H1 (cell line): ENCODE measurements around the gene HMCN2. TPM values are rescaled to one million over a fixed set of nuclear protein-coding genes. Genes with fewer than 3 reads are reported as not detected.

Source experiments
- CTCF ChIA-PET: fragments of 300-600 bp; sonication (Branson Sonifier 250); formaldehyde crosslinking; loops from one replicate; lab custom pipeline; 2021; ENCODE audit not compliant: partially characterized antibody; lab: Charles Lee
- POLR2A ChIA-PET: fragments of 300-600 bp; sonication (Branson Sonifier 250); formaldehyde crosslinking; loops from one replicate; lab custom pipeline; 2021; ENCODE audit warnings: inconsistent platforms; ENCODE audit not compliant: partially characterized antibody; lab: Charles Lee
- DNase-seq, 2 experiments: peaks; one replicate each; pipeline versions ENCODE4 v3.0.0 to v3.0.0-alpha.2; 2010 to 2022; ENCODE audit warnings: low spot score in 2 of 2, low read depth in 1 of 2, mixed read lengths in 1 of 2
- FAIRE-seq: peaks from 2 replicates; lab custom pipeline; 2011; peaks lifted over from hg19 to GRCh38; lab: Jason Lieb, UNC
- H2AFZ ChIP-seq: 2 replicates; pipeline ENCODE4 v1.8.1; 2012; ENCODE audit warnings: low read length, inconsistent platforms
- H2AK5ac ChIP-seq: 2 replicates; pipeline ENCODE4 v1.6.1; 2013; ENCODE audit warnings: low read depth, low read length
- H2BK120ac ChIP-seq: replicated peaks from 2 replicates; pipeline ENCODE3; 2013; ENCODE audit warnings: low read depth, low read length, inconsistent platforms
- H2BK12ac ChIP-seq: 2 replicates; pipeline ENCODE4 v1.6.1; 2013; ENCODE audit warnings: low read depth, low read length
- H2BK15ac ChIP-seq: 2 replicates; pipeline ENCODE4 v1.6.1; 2013; ENCODE audit warnings: low read length
- H2BK20ac ChIP-seq: 2 replicates; pipeline ENCODE4 v1.6.1; 2013; ENCODE audit warnings: low read length
- H2BK5ac ChIP-seq: 2 replicates; pipeline ENCODE4 v1.6.1; 2013; ENCODE audit warnings: low read depth, low read length
- H3K14ac ChIP-seq: 2 replicates; pipeline ENCODE4 v1.6.1; 2013; ENCODE audit warnings: inconsistent platforms; ENCODE audit not compliant: insufficient read length
- H3K18ac ChIP-seq: 2 replicates; pipeline ENCODE4 v1.6.1; 2013; ENCODE audit warnings: low read length; ENCODE audit errors: extremely low read depth
- H3K23ac ChIP-seq: 2 replicates; pipeline ENCODE4 v1.6.1; 2013; ENCODE audit warnings: inconsistent platforms; ENCODE audit not compliant: insufficient read length
- H3K23me2 ChIP-seq: 2 replicates; pipeline ENCODE4 v1.6.1; 2013; ENCODE audit warnings: low read depth, low read length
- H3K27ac ChIP-seq: 2 replicates; pipeline ENCODE4 v1.6.1; 2011; ENCODE audit warnings: low read depth, low read length, inconsistent platforms
- H3K27me3 ChIP-seq, 4 experiments: replicated peaks in 1 of 4; 1 replicate in 1 of 4; 2 replicates in 3 of 4; pipeline versions ENCODE4 v1.6.1 to v1.8.1; 2011 to 2013; ENCODE audit warnings: low read length in 3 of 4, mild to moderate bottlenecking in 3 of 4, inconsistent platforms in 2 of 4, mixed read lengths in 2 of 4, moderate library complexity in 1 of 4; ENCODE audit not compliant: control insufficient read depth in 3 of 4, insufficient read depth in 3 of 4; ENCODE audit errors: extremely low read depth in 1 of 4
- H3K36me3 ChIP-seq, 4 experiments: 2 replicates each; pipeline versions ENCODE4 v1.6.1 to v1.8.1; 2011 to 2013; ENCODE audit warnings: mild to moderate bottlenecking in 4 of 4, low read length in 3 of 4, moderate library complexity in 2 of 4, control low read depth in 1 of 4, inconsistent platforms in 1 of 4; ENCODE audit not compliant: insufficient read depth in 4 of 4, control insufficient read depth in 2 of 4
- H3K4ac ChIP-seq: replicated peaks from 2 replicates; pipeline ENCODE3; 2013; ENCODE audit warnings: low read length, low read depth, mixed read lengths, inconsistent platforms; ENCODE audit not compliant: insufficient read length
- H3K4me1 ChIP-seq, 4 experiments: replicated peaks in 1 of 4; 1 replicate in 1 of 4; 2 replicates in 3 of 4; pipeline versions ENCODE4 v1.6.1 to v1.8.1; 2011 to 2013; ENCODE audit warnings: low read length in 3 of 4, inconsistent platforms in 2 of 4, mixed read lengths in 1 of 4; ENCODE audit not compliant: insufficient read depth in 4 of 4, control insufficient read depth in 3 of 4
- H3K4me2 ChIP-seq, 2 experiments: 2 replicates each; pipeline versions ENCODE4 v1.6.1 to v1.8.1; 2011 to 2013; ENCODE audit warnings: low read depth in 2 of 2, low read length in 2 of 2, control low read depth in 1 of 2, inconsistent platforms in 1 of 2, mild to moderate bottlenecking in 1 of 2; ENCODE audit not compliant: insufficient read depth in 1 of 2
- H3K4me3 ChIP-seq, 4 experiments: fragments of 200-600, 300-600 bp in 1 of 4; sonication (generic), shearing (Covaris generic), sonication (Bioruptor Twin) in 1 of 4; 2 replicates each; pipeline versions ENCODE4 v1.5.1 to v1.8.1; 2011 to 2016; ENCODE audit warnings: low read length in 4 of 4, low read depth in 3 of 4, control low read depth in 2 of 4, inconsistent platforms in 2 of 4, mild to moderate bottlenecking in 2 of 4, mixed read lengths in 1 of 4, moderate library complexity in 1 of 4; ENCODE audit not compliant: insufficient read depth in 2 of 4; ENCODE audit errors: extremely low read depth in 1 of 4
- H3K56ac ChIP-seq: replicated peaks from 2 replicates; pipeline ENCODE3; 2013; ENCODE audit warnings: low read depth, mild to moderate bottlenecking, mixed read lengths, low read length, inconsistent platforms; ENCODE audit not compliant: insufficient read length
- H3K79me1 ChIP-seq: 2 replicates; pipeline ENCODE4 v1.6.1; 2013; ENCODE audit warnings: low read depth, low read length, control low read depth
- H3K79me2 ChIP-seq, 2 experiments: 2 replicates each; pipeline versions ENCODE4 v1.6.1 to v1.8.1; 2012 to 2013; ENCODE audit warnings: low read length in 2 of 2, mild to moderate bottlenecking in 2 of 2, inconsistent platforms in 1 of 2; ENCODE audit not compliant: insufficient read depth in 2 of 2, control insufficient read depth in 1 of 2
- H3K9ac ChIP-seq, 4 experiments: replicated peaks in 1 of 4; 1 replicate in 1 of 4; 2 replicates in 3 of 4; pipeline versions ENCODE4 v1.6.1 to v1.8.1; 2011 to 2013; ENCODE audit warnings: low read depth in 3 of 4, low read length in 3 of 4, control low read depth in 2 of 4, mild to moderate bottlenecking in 2 of 4, moderate library complexity in 2 of 4, inconsistent platforms in 1 of 4; ENCODE audit errors: extremely low read depth in 1 of 4
- H3K9me3 ChIP-seq, 2 experiments: 2 replicates each; pipeline versions ENCODE4 v1.6.1 to v1.8.1; 2012 to 2013; ENCODE audit warnings: mild to moderate bottlenecking in 2 of 2, moderate library complexity in 2 of 2, control low read depth in 1 of 2, inconsistent platforms in 1 of 2, low read depth in 1 of 2, low read length in 1 of 2, mixed read lengths in 1 of 2; ENCODE audit not compliant: insufficient read depth in 2 of 2
- H4K20me1 ChIP-seq, 2 experiments: replicated peaks in 1 of 2; 2 replicates each; pipeline versions ENCODE3 to v1.8.1; 2011 to 2013; ENCODE audit warnings: inconsistent platforms in 2 of 2, low read length in 2 of 2, mild to moderate bottlenecking in 1 of 2; ENCODE audit not compliant: insufficient read depth in 2 of 2, control insufficient read depth in 1 of 2
- H4K5ac ChIP-seq: 2 replicates; pipeline ENCODE4 v1.6.1; 2013; ENCODE audit warnings: low read length, low read depth, mixed read lengths, inconsistent platforms; ENCODE audit not compliant: insufficient read length
- H4K8ac ChIP-seq: 2 replicates; pipeline ENCODE4 v1.8.0; 2013; ENCODE audit warnings: mild to moderate bottlenecking, moderate library complexity, low read length, inconsistent platforms; ENCODE audit not compliant: insufficient read depth; ENCODE audit errors: extremely low read depth
- H4K91ac ChIP-seq: replicated peaks from 2 replicates; pipeline ENCODE3; 2013; ENCODE audit warnings: low read length, mixed read lengths, inconsistent platforms; ENCODE audit not compliant: insufficient read length
- CTCF ChIP-seq, 3 experiments: IDR thresholded peaks; 1 replicate in 2 of 3; 2 replicates in 1 of 3; pipeline versions ENCODE4 v1.5.1 to v1.6.1; 2011; ENCODE audit warnings: low read length in 3 of 3, mild to moderate bottlenecking in 3 of 3, inconsistent platforms in 2 of 3, low read depth in 1 of 3, moderate library complexity in 1 of 3; ENCODE audit not compliant: insufficient read depth in 1 of 3; ENCODE audit errors: control extremely low read depth in 1 of 3
- WGBS, 2 experiments: shearing (Covaris generic) in 1 of 2; methylation state at CpG; one replicate each; pipeline versions ENCODE4 v1.1.6 to v1.1.7; 2013 to 2015; ENCODE audit warnings: low lambda C conversion rate in 2 of 2, mixed read lengths in 2 of 2, inconsistent platforms in 1 of 2, low coverage in 1 of 2, missing lambda C conversion rate in 1 of 2; ENCODE audit not compliant: insufficient replicate concordance in 2 of 2, insufficient coverage in 1 of 2, insufficient read length in 1 of 2; ENCODE audit errors: extremely low coverage in 1 of 2, missing lambda C conversion rate in 1 of 2; 5-methylcytosine and 5-hydroxymethylcytosine counted together
- polyA plus RNA-seq, 7 experiments: library from polyadenylated mRNA; depleted of rRNA in 3 of 7; stranded (reverse) in 5 of 7; unstranded in 2 of 7; fragments of >200 nt in 5 of 7; fragments of 200-250 nt in 2 of 7; gene quantifications; 1 replicate in 5 of 7; 2 replicates in 1 of 7; 4 replicates in 1 of 7; pipeline versions ENCODE4 v1.2.1 to v1.2.3, GENCODE V29; 2011 to 2013; ENCODE audit warnings: missing spikeins in 2 of 7, mixed read lengths in 2 of 7
- total RNA-seq: library from RNA; stranded (reverse); fragmentation: NEBNext Ultra II Directional; extraction: Animal tissue kit (Norgen Biotek cat#: 25700); gene quantifications from 2 replicates; pipeline ENCODE4 v1.2.1, GENCODE V29; 2021

The HMCN2 gene
- total and polyA plus RNA-seq, 2 of the 8 experiments (the other 6 are each of a cell fraction or from before 2014, with no cell fraction given), result 5.0 to 9.1 TPM

GRCh38 chr9:130311408-130312140, 46.0 kb downstream of the HMCN2 start:
- Histone ChIP-seq H2BK20ac (no peak overlapping the region), H3K79me2 (no peaks in the 10 kb centered on the region), H2BK12ac (no peak overlapping the region), H3K9me3 (no peaks in the 10 kb centered on the region), H3K4me3 (no peak overlapping the region), H4K91ac (no peak overlapping the region), H2AK5ac (no peak overlapping the region), H3K18ac (no peak overlapping the region), H3K4ac (no peak overlapping the region), H3K23ac (no peak overlapping the region), H2BK5ac (no peak overlapping the region), H3K4me2 (no peak overlapping the region), H3K27me3 (no peaks in the 10 kb centered on the region), H3K27ac (no peak overlapping the region), H4K8ac (no peak overlapping the region), H3K23me2 (no peaks in the 10 kb centered on the region), H4K5ac (no peak overlapping the region), H3K36me3 (peaks cover 0 to 3% (median 0%) of the 10 kb centered on the region in 4 experiments; a peak in 1 of 8 replicates), H3K14ac (no peak overlapping the region), H2BK15ac (no peak overlapping the region), H3K4me1 (peaks cover 0 to 13% (median 2%) of the 10 kb centered on the region in 4 experiments; a peak in 4 of 7 replicates), H2BK120ac (no peak overlapping the region), H3K9ac (no peak overlapping the region), H2AFZ (no peak overlapping the region), H3K79me1 (no peaks in the 10 kb centered on the region), H3K56ac (no peak overlapping the region), H4K20me1 (no peaks in the 10 kb centered on the region)
- DNase-seq, result no peak
- ChIA-PET CTCF (interaction anchor here (0.5 to 3.6 kb wide), 8 partner anchors 11 to 204 kb away, joined by 3 to 18 read pairs (median 4); no protein-coding TSS in a partner anchor), POLR2A (interaction anchor here (1.6 to 1.7 kb wide), 2 partner anchors 15 to 29 kb away, joined by 3 to 4 read pairs; no protein-coding TSS in a partner anchor)
- WGBS, 2 experiments, result 90% methylated on average over 14 of the region's 14 CpGs; no CpG with 5 or more reads in 1 of the 2 experiments
- FAIRE-seq, result no peak
- no peak for TF ChIP-seq CTCF (IDR thresholded peaks at IDR 0.05; ENCODE audit: control extremely low read depth in 1 of 3, insufficient read depth in 1 of 3, low read depth in 1 of 3, low read length in 3 of 3)
